Mucosa of gallbladder (tissue), 1 donor: ENCODE results near the gene SLC45A1. TPM values are rescaled to one million over a fixed set of nuclear protein-coding genes. Genes with fewer than 3 reads are reported as not detected.

Experiments
- DNase-seq: peaks from one replicate; pipeline ENCODE4 v3.0.0-alpha.2; 2020; ENCODE audit warnings: low spot score
- total RNA-seq: library from RNA; stranded (reverse); gene quantifications from one replicate; pipeline ENCODE4 v1.2.1, GENCODE V29; 2021
- donor health status: DM: no; HTN: no; CAD: no.

SLC45A1 gene
- total RNA-seq, 1 donor from 2014 or later, result 5.0 TPM

- DNase-seq, result no peak
Measured at GRCh38 chr1:8384577-8384976, 66.7 kb downstream of the SLC45A1 start.

DNA sequence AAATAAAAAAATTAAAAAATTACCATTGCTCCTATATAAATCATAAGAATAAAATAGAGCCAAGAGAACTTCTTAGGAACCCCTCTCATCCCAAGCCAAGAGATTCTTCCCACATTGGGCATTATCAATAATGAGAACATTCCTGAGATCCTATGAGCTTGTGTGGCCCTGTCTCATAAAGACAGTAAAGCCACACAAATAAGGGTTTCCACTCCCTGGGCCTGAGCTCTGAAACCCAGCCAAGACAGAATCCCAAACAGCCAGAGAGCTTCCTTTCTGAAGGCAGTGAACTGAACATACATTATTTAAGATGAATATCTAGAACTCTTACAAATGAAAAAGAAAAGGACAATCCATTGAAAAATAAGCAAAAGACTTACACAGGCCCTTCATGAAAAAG is 68.3 kb downstream of the SLC45A1 start:
- no peak for DNase-seq

DNA sequence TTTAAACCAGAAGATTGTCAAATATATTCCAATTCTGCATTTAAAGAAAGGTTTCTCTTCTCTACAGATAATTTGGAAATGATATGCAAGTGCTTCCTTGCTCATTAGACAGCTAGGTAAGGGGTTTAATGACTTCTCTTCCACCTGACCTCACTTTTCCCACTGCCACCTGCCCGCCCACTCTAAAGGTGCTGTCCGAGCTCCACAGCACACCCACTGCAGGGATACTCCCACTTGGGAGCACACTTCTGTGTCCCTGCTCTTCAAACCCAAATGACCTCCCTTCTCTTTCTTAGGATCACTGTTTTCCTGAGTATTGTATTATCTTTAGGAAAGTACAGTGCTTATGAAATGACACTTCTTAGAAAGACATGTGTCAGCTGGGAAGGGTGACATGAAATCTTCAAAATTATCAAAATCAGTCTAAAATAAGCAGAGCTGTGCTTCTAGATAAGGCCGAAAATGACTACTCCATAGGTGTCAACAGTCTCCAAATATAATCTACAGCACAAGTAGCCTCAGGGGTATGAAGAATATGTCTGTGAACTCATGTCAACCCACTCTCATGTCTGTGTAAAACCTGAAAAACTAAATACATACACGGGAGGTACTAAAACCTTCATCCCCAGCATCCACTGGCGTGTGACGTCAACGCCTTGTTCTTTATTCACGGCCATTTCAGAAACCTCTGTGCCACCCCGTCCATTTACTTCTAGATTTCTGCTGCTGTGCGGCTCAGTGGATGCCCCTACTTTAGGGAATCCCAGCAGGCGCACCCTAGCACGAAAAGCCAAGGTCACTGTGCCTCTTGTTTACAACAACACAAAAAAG is 71.0 kb downstream of the SLC45A1 start:
- DNase-seq, result no peak

GRCh38 chr1:8389958-8390535 is 72.1 kb downstream of the SLC45A1 start:
- no peak for DNase-seq

DNA sequence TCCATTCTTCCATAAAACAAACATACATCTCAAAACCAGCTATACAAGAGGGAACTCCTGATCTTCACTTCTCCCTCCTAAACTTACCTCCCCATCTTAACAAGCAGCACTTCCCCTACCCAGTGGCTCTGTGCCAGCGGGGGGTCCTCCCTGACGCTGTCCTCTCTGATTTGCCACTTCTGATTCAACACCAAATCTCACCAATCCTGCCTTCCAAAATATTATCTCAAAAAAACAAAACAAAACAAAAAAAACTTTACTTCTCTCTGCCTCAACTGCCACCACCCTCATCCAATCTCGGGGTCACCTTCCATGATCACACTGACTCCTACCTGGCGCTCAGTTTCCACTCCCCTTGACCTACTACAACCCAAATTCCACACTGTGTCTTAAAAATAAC is 72.8 kb downstream of the SLC45A1 start:
- no peak for DNase-seq

GRCh38 chr1:8392522-8392921 is 74.6 kb downstream of the SLC45A1 start:
- no peak for DNase-seq
